CD4-positive, alpha-beta T cell treated with Interferon gamma for 1 hour (primary cell): ENCODE results near the gene BEAN1.
A peak's percentile ranks its signal among the peaks of the same experiment; 100 is the strongest.

Experiments
- DNase-seq: peaks from one replicate; pipeline ENCODE4 v3.0.0-alpha.2; 2020

The BEAN1 gene

DNA sequence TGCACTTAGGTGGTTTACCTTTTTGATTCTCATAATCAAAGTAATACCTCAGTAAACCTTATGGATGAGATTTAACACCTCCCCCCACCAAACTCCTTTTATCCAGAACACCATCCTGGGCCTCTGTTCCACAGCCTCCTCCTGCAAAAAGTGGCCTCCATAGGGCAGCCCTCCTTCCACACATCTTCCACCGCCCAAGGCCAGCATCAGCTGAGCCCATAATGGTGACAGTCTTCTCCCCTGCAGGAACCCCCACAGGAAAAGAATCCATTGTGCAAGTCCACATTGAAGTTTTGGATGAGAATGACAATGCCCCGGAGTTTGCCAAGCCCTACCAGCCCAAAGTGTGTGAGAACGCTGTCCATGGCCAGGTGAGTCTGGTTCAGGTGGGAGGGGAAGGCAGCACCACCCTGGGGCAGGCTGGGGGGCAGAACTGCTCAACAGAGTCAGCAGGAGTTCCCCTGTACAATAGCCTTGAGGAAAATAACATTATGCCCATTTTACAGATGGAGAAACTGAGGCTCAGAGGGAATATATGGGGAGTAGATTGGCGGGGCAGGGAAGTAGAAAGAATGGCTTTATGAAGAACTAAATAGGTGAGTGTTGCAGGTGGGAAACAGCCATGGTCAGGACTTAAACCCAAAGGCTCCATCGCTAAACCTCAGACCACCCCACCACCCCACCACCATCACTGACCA is 29.2 kb upstream of the BEAN1 start:
- DNase-seq, result no peak

- no peak for DNase-seq
These were observed 28.1 kb upstream of the BEAN1 start for GRCh38 chr16:66399031-66399430.

- no peak for DNase-seq
These were observed 27.2 kb upstream of the BEAN1 start for GRCh38 chr16:66399930-66400329.

DNA sequence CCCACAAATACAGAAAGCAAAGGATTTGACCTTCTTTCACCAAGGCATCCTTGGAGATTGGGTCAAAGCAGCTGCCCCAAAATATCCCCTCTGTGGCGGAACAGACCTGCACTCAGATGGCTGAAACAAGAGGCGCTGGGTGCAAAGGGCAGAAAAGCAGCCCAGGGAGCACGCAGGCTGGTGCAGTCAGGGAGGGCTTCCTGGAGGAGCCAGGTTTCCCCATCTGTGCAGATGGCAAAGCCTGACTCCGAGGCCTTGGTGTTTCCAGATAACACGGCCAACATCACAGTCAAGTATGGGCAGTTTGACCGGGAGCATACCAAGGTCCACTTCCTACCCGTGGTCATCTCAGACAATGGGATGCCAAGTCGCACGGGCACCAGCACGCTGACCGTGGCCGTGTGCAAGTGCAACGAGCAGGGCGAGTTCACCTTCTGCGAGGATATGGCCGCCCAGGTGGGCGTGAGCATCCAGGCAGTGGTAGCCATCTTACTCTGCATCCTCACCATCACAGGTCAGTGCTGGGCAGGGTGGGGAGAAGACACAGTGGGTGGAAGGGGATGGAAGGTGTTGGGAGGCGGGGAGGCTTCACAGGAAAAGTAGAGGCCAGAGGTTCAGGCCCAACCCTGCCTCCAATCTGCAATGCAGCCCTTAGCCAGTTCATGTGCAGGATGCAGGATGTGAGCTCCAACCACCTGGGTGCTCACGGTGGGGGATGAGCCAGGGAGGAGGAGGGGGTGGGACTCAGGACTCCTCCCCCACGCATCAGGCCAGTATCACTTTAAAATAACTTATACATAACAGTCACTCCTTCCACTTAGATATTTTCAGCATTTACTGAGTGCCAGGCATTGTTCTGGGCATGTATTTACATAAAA is 26.4 kb upstream of the BEAN1 start:
- no peak for DNase-seq

- no peak for DNase-seq
These were observed 25.5 kb upstream of the BEAN1 start for GRCh38 chr16:66401610-66402009.

DNA sequence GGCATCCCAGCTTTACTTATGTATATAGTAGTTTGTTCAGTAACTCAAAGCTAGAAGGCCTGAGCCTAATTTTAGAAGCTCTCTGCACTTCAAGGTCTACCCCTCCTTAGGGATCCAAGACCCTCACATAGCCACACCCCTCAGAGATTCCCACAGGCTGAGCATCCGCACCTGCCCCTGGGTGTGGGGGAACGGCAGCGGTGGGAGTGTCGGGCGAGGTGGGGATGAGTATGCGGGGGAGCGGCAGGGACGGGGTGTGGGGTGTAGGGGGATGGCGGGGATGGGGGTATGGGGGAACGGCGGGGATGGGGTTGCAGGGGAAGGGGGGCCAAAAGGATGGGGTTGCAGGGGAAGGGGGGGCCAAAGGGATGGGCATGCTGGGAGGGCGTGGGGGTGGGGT is 24.9 kb upstream of the BEAN1 start:
- no peak for DNase-seq

DNA sequence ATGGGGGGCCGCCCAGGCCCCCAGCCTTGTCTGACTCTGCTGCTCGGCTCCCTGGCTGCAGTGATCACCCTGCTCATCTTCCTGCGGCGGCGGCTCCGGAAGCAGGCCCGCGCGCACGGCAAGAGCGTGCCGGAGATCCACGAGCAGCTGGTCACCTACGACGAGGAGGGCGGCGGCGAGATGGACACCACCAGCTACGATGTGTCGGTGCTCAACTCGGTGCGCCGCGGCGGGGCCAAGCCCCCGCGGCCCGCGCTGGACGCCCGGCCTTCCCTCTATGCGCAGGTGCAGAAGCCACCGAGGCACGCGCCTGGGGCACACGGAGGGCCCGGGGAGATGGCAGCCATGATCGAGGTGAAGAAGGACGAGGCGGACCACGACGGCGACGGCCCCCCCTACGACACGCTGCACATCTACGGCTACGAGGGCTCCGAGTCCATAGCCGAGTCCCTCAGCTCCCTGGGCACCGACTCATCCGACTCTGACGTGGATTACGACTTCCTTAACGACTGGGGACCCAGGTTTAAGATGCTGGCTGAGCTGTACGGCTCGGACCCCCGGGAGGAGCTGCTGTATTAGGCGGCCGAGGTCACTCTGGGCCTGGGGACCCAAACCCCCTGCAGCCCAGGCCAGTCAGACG is 24.4 kb upstream of the BEAN1 start:
- no peak for DNase-seq

DNA sequence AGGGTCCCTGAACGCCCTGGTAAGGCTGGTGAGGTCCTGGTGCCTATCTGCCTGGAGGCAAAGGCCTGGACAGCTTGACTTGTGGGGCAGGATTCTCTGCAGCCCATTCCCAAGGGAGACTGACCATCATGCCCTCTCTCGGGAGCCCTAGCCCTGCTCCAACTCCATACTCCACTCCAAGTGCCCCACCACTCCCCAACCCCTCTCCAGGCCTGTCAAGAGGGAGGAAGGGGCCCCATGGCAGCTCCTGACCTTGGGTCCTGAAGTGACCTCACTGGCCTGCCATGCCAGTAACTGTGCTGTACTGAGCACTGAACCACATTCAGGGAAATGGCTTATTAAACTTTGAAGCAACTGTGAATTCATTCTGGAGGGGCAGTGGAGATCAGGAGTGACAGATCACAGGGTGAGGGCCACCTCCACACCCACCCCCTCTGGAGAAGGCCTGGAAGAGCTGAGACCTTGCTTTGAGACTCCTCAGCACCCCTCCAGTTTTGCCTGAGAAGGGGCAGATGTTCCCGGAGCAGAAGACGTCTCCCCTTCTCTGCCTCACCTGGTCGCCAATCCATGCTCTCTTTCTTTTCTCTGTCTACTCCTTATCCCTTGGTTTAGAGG is 23.5 kb upstream of the BEAN1 start:
- no peak for DNase-seq

- DNase-seq, result no peak
These were observed 21.9 kb upstream of the BEAN1 start for GRCh38 chr16:66405057-66405783.

DNA sequence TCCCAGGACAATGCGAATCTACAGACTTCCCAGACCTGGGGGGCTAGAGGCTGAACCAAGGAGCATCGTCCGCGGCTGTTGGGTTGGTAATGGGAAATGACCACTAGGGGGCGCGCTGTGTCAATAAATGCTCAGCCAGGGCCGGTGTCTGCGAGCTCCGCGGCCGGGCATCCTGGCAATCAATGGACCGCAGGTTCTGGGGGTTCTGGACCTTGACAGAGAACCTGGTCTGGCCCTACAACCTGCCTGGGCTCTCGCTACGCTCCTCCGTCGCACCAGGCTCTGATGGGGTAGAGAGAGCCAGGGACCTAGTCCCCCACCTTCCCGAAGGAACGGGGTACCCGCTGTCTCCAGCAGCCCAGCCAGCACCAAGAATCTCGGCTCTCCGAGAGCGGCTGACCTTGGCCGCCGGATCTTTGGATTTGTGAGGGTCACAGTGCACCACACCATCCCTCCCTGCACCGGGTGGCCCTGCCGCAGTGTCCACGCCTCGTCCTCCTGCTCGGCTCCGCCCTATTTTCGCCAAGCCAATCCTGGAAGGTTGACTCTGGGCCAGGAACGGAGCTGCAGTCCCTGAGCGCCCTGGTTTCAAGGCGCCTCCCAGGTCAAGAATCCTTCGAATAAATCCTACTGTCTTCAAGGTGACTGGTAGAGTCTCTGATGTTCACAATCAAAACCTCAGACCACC is 20.4 kb upstream of the BEAN1 start:
- peak; percentile 75 for DNase-seq

DNA sequence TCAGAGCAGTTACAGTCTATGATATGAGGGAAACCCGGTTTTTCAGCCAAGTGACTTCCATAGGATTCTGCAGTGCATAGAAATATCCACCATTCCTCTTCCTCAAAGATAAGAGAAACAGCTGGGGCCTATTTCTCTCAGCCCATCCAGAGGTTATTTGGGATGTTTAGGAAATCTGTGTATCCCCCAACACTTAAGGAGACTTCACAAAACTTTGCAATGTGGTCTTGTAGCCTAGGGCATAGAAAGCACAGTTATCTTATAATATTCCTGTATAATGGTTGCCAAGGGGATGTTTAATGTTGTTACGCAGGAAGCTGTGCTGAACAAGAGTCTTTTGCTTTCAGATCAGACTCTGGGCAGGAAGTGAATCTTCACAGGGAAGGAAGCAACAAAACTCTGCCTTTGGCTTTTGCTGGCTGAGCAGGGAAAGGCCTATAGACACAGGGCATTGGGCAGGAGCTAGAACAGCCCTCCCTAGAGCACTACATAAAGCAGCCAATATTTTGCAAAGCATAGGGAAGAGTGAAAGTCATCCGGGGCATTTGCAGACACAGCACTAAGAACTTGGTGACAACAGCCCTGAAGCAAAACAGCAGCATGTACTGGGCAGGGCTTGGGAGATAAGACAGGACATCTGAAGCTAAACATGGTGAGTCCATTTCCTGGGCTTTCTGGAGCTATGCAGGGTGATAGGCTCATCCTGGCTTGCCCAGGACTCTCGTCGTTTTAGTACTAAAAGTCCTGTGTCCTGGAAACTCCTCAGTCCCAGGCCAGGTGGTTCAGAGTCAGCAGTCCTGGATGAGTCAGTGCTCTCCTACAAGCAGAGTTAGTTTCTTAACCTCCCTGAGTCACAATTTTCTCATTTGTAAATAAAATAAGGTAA is 18.7 kb upstream of the BEAN1 start:
- no peak for DNase-seq

- DNase-seq, result no peak
These were observed 17.9 kb upstream of the BEAN1 start for GRCh38 chr16:66409156-66409555.

- DNase-seq, result no peak
These were observed 14.9 kb upstream of the BEAN1 start for GRCh38 chr16:66412182-66412581.

DNA sequence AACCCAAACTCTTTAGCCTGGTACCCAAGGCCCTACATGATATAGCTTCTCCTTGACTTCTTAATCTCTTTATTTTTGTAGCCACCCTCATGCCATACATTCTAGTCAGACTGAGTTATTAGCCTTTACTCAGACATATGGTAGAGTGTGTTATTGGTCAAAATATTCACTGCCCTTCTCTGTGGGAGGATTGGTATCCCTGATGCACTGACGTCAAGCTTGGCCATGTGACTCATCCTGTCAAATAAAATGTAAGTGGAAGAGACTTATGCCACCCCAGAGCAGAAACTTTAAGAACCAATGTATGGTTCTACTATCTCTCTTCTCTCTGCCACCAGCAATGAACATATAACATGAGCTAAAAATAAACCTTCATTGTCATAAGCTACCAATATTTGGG is 12.2 kb upstream of the BEAN1 start:
- no peak for DNase-seq

- no peak for DNase-seq
These were observed 11.0 kb upstream of the BEAN1 start for GRCh38 chr16:66416136-66416535.

DNA sequence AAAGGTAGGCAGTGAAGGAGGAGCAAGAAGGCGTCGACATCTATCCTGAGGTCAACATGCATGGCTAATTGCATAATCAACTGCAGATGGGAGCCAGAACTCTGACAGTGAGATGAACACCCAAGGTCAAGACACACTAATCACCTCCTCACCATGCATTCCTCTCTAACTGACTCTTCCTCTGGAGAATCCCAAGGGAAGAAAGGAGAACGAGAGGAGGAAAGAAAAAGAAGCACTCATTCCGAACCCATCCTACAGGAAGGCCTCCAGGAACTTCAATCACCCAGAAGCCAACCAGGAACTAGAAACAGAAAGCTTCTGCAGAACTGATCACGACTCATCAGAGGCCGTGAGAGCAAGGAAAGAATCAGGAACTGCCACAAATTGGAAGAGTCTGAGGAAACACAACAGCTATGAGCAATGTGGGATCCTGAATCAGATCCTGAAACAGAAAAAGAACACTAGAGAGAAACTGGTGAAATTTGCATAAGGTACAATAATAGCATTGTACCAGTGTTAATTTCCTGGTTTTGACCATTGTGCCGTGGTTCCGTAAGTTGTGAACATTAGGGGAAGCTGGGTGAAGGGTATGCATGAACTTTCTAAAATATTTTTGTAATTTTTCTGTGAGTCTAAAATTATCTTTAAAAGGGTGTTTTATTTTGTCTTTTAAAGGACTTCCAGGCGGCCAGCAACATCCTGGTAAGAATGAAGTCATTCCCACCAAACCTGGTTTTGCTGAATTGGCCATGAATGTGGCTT is 10.0 kb upstream of the BEAN1 start:
- DNase-seq, result no peak

DNA sequence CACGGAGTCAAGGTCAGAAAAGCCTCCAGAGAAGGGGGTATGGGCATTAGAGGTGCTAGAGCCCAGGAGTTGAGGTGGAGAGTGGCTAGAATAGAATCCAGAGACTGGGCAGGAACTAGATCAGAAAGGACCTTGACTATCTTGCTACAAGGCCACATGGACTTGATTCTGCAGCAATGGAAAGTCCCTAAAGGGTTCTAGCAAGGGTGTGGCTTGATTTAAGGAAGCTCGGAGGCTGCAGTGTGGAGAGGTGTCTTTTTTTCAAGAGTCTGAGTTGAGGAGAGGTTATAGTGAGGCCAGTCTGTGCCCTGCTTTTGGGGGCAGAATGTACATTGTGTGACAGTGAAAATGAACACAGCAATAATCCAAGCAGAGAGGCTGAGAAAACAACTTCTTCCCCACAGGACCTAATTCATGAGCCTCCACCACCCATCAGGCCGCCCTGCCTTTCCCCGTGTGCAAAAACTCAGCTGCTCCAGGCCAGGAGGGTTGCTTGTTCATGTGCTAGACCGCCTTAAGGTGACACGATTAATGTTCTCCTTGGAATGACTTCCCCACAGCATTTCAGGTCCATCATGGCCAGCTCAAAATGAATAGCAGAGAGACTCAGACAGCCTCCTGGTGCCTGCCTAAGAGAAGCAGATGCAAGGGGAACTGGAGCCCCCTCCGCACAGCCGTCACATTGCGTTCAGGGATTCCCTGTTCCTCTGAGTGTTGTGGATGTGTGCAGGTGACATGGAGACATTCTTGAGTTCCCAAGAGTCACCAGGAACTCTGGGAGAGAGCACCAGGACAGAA is 8.7 kb upstream of the BEAN1 start:
- DNase-seq, result no peak

DNA sequence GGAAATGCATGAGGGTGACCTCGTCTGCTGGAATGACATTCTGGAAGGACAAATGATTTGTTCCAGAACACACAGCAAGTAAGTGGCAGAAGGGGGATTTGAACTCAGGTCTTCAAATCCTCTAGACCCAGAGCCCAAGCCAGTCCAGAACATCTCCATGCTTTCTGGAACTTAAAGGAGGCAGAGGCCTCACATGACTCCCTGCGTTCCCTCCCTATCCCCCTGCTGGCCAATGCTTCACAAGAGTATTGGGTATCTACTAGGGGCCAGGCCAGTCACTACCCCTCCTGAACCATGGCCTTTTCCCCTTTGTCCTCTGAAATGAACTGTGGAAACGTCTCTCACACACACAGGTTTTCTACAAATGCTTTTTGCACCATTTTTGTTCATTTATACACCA is 7.6 kb upstream of the BEAN1 start:
- no peak for DNase-seq

GRCh38 chr16:66420396-66420795 is 6.7 kb upstream of the BEAN1 start:
- DNase-seq, result no peak
